ENCODE results near the gene FBXW10.
"Not testable (repeated sequence)": the region's sequence is repeated elsewhere in the genome, so short reads cannot be mapped to it uniquely, and the experiment has no call there.

GRCh38 chr17:18794841-18795240 is 51.0 kb downstream of the FBXW10 start:
- TF ChIP-seq CTCF (conservative IDR thresholded peaks at IDR 0.05 in 1 of 2, IDR thresholded peaks at IDR 0.05 in 1 of 2; ENCODE audit: low read depth in 1 of 2, low read length in 2 of 2); EZH2 (IDR thresholded peaks at IDR 0.05; ENCODE audit: low read length, missing control alignments): not testable (repeated sequence)

Data from fibroblast of lung (primary cell).